H4 (cell line): ENCODE results near the gene MBD3L4. TPM values are rescaled to one million over a fixed set of nuclear protein-coding genes. Genes with fewer than 3 reads are reported as not detected.

Source experiments
- total RNA-seq: library from RNA; depleted of rRNA; stranded (reverse); fragments of >200 nt; shearing (Covaris generic); gene quantifications from 2 replicates; pipeline ENCODE4 v1.2.3, GENCODE V29; 2014; rRNA removed

Gene MBD3L4
- total RNA-seq, 1 experiment from 2014 or later, result not detected

Other genes with a start within 250 kb of the MBD3L4 start
- 32.3 and 36.0 TPM in 2 replicates for gene ADGRE1, start 152.6 kb downstream of the MBD3L4 start, total RNA-seq
- not detected in 2 replicates for gene MBD3L2B, start 18.7 kb downstream of the MBD3L4 start, total RNA-seq
- not detected in 2 replicates for gene MBD3L5, start 9.6 kb downstream of the MBD3L4 start, total RNA-seq
- gene MBD3L2, start 9.1 kb upstream of the MBD3L4 start, total RNA-seq, result not detected in 2 replicates
- not detected in 2 replicates for gene MBD3L3, start 18.5 kb upstream of the MBD3L4 start, total RNA-seq
- 14.2 and 17.7 TPM in 2 replicates for gene ZNF557, start 29.5 kb upstream of the MBD3L4 start, total RNA-seq